Vagina (tissue), 2 donors: ENCODE measurements around the gene AP4E1.

Experiments used
- POLR2A ChIP-seq, 2 donors: fragments of 450-650 bp; IDR thresholded peaks; one replicate each; pipeline ENCODE4 v1.6.1; 2017; ENCODE audit warnings: antibody characterized with exemption in 2 of 2, mild to moderate bottlenecking in 2 of 2, moderate library complexity in 2 of 2
- POLR2AphosphoS5 ChIP-seq, 2 donors: sonication (generic); formaldehyde crosslinking; IDR thresholded peaks; one replicate each; pipeline ENCODE4 v1.9.0; 2017; ENCODE audit warnings: antibody characterized with exemption in 2 of 2, mild to moderate bottlenecking in 2 of 2, low read depth in 1 of 2; ENCODE audit not compliant: insufficient read depth in 1 of 2
- TF ChIP-seq, protein P1 (sequence below), 3 experiments: fragments of 450-650 bp in 2 of 3; fragments of 200-600 bp in 1 of 3; sonication (generic) in 1 of 3; IDR thresholded peaks; one replicate each; pipeline ENCODE4 v1.5.1; 2017 to 2019; ENCODE audit warnings: antibody characterized with exemption in 3 of 3, mild to moderate bottlenecking in 2 of 3, moderate library complexity in 2 of 3

- TF ChIP-seq POLR2A (IDR thresholded peaks at IDR 0.05), result no peak
- TF ChIP-seq, protein P1, sequence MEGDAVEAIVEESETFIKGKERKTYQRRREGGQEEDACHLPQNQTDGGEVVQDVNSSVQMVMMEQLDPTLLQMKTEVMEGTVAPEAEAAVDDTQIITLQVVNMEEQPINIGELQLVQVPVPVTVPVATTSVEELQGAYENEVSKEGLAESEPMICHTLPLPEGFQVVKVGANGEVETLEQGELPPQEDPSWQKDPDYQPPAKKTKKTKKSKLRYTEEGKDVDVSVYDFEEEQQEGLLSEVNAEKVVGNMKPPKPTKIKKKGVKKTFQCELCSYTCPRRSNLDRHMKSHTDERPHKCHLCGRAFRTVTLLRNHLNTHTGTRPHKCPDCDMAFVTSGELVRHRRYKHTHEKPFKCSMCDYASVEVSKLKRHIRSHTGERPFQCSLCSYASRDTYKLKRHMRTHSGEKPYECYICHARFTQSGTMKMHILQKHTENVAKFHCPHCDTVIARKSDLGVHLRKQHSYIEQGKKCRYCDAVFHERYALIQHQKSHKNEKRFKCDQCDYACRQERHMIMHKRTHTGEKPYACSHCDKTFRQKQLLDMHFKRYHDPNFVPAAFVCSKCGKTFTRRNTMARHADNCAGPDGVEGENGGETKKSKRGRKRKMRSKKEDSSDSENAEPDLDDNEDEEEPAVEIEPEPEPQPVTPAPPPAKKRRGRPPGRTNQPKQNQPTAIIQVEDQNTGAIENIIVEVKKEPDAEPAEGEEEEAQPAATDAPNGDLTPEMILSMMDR (IDR thresholded peaks at IDR 0.05), result no peak
- TF ChIP-seq POLR2AphosphoS5 (IDR thresholded peaks at IDR 0.05; ENCODE audit: insufficient read depth in 1 of 2, low read depth in 1 of 2), result no peak
These were observed 17.7 kb upstream of the AP4E1 start for GRCh38 chr15:50890751-50891150.
